ENCODE results near the gene NBAS. TPM values are rescaled to one million over a fixed set of nuclear protein-coding genes. Genes with fewer than 3 reads are reported as not detected.

Gene NBAS
- total RNA-seq, 1 experiment from 2014 or later = 36.3 TPM

DNA sequence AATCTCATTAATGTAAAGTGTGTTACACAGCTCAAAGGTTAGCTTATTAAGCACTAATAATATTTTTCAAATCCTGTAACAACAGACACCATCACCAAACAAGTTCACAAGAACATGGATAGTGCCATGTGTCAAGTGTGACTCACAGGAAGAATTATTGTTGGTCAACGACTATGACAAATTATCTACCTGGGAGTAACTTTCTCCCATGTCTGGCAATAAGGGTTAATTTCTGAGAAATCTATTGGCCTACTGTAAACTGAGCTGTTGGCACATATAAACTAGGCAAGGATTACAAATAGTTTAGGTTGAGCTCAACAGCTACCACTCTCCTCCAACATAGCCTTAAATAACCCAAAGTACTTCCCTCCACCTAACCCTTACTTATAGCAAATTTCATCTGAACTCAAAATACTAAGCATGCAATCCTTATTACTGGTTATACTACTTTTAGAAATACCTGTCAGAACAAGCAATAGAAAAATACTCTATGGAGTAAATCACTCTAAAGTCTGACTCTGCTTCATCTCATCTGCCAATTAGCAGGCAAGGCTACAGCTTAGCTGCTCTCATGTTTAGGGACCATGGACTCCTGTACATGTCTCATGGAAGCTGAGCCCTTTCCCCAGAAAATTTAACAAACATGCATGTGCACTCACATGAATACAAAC lies 223.0 kb downstream of the NBAS start:
- in situ Hi-C loops (cut with HindIII; ENCODE audit: low pct_unique_long_range_greater_than_20kb, low sequenced_read_pairs) = no loop called here
- POLR2A ChIA-PET = interaction anchor here (0.6 kb wide), 1 partner anchor 293 kb away, joined by 8 read pairs; no protein-coding TSS in a partner anchor
- ATAC-seq = no peak
- TF ChIP-seq, protein P1, sequence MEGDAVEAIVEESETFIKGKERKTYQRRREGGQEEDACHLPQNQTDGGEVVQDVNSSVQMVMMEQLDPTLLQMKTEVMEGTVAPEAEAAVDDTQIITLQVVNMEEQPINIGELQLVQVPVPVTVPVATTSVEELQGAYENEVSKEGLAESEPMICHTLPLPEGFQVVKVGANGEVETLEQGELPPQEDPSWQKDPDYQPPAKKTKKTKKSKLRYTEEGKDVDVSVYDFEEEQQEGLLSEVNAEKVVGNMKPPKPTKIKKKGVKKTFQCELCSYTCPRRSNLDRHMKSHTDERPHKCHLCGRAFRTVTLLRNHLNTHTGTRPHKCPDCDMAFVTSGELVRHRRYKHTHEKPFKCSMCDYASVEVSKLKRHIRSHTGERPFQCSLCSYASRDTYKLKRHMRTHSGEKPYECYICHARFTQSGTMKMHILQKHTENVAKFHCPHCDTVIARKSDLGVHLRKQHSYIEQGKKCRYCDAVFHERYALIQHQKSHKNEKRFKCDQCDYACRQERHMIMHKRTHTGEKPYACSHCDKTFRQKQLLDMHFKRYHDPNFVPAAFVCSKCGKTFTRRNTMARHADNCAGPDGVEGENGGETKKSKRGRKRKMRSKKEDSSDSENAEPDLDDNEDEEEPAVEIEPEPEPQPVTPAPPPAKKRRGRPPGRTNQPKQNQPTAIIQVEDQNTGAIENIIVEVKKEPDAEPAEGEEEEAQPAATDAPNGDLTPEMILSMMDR (IDR thresholded peaks at IDR 0.05) = no peak
- TF ChIP-seq, protein P2, sequence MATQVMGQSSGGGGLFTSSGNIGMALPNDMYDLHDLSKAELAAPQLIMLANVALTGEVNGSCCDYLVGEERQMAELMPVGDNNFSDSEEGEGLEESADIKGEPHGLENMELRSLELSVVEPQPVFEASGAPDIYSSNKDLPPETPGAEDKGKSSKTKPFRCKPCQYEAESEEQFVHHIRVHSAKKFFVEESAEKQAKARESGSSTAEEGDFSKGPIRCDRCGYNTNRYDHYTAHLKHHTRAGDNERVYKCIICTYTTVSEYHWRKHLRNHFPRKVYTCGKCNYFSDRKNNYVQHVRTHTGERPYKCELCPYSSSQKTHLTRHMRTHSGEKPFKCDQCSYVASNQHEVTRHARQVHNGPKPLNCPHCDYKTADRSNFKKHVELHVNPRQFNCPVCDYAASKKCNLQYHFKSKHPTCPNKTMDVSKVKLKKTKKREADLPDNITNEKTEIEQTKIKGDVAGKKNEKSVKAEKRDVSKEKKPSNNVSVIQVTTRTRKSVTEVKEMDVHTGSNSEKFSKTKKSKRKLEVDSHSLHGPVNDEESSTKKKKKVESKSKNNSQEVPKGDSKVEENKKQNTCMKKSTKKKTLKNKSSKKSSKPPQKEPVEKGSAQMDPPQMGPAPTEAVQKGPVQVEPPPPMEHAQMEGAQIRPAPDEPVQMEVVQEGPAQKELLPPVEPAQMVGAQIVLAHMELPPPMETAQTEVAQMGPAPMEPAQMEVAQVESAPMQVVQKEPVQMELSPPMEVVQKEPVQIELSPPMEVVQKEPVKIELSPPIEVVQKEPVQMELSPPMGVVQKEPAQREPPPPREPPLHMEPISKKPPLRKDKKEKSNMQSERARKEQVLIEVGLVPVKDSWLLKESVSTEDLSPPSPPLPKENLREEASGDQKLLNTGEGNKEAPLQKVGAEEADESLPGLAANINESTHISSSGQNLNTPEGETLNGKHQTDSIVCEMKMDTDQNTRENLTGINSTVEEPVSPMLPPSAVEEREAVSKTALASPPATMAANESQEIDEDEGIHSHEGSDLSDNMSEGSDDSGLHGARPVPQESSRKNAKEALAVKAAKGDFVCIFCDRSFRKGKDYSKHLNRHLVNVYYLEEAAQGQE (IDR thresholded peaks at IDR 0.05; ENCODE audit: insufficient read depth in 1 of 2, low read depth in 2 of 2, low read length in 1 of 2) = no peak
- TF ChIP-seq SIN3A (IDR thresholded peaks at IDR 0.05; ENCODE audit: borderline replicate concordance, insufficient read depth, low read depth, low read length) = no peak
- TF ChIP-seq POLR2AphosphoS5 (IDR thresholded peaks at IDR 0.05; ENCODE audit: low read depth, low read length) = no peak
- no peak for TF ChIP-seq TCF7L2 (IDR thresholded peaks at IDR 0.05; ENCODE audit: low read depth, low read length)
- CTCF ChIA-PET = no interaction called here
- intact Hi-C loops (cut with micrococcal nuclease; ENCODE audit: unreplicated experiment) = no loop called here
- Histone ChIP-seq H3K27me3 (ENCODE audit: control insufficient read depth, insufficient read depth, low read length) (no peaks in the 10 kb centered on the region), H3K9me3 (ENCODE audit: control insufficient read depth, insufficient read depth, low read depth, low read length) (no peaks in the 10 kb centered on the region), H3K4me1 (ENCODE audit: control insufficient read depth, insufficient read depth, low read length) (no peaks in the 10 kb centered on the region), H3K4me3 (ENCODE audit: low read depth in 2 of 2, low read length in 2 of 2) (no peak overlapping the region), H3K27ac (ENCODE audit: low read length) (no peak overlapping the region), H3K36me3 (ENCODE audit: control insufficient read depth, insufficient read depth, low read length) (no peaks in the 10 kb centered on the region)
- no TSS peak for BruUV-seq (replicated peaks)
- no peak for DNase-seq (ENCODE audit: low read depth, low spot score)

DNA sequence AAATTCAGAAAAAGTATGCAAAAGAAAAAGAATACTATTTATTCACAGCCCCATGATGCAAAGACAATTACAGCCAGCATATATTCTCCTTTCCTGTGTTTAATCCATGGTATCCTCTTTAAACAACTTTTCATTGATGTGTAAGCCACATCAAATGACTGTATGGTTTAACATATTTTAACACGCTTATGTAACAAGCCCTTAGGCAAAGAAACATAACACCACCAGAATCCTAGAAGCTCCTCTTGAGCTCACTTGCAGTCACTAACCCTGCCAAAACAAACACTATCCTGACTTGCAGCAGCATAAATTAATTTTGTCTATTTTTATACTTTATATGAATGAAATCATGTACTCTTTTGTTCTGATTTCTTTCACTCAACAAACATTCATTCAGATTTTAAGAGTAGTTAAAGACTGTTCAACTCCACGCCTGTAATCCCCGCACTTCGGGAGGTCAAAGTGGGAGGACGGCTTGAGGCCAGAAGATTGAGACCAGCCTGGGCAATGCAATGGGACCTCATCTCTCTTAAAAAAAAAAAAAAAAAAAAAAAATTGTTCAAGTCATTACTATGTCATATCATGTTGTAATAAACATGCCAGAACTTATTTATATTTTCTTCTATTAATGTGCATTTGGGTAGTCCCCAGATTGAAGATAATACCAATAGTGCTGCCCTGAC lies 226.3 kb downstream of the NBAS start:
- intact Hi-C loops (cut with micrococcal nuclease; ENCODE audit: unreplicated experiment) = no loop called here
- in situ Hi-C loops (cut with HindIII; ENCODE audit: low pct_unique_long_range_greater_than_20kb, low sequenced_read_pairs) = no loop called here
- H3K9me3 ChIP-seq (ENCODE audit: control insufficient read depth, insufficient read depth, low read depth, low read length) = no peaks in the 10 kb centered on the region
- H3K4me3 ChIP-seq (ENCODE audit: low read depth in 2 of 2, low read length in 2 of 2) = no peak overlapping the region
- H3K27ac ChIP-seq (ENCODE audit: low read length) = no peak overlapping the region
- BruUV-seq (replicated peaks) = TSS peak; percentile 22
- H3K36me3 ChIP-seq (ENCODE audit: control insufficient read depth, insufficient read depth, low read length) = peaks cover 4% of the 10 kb centered on the region; the same call in 1 of the 2 replicates
- H3K27me3 ChIP-seq (ENCODE audit: control insufficient read depth, insufficient read depth, low read length) = no peaks in the 10 kb centered on the region
- no peaks in the 10 kb centered on the region for H3K4me1 ChIP-seq (ENCODE audit: control insufficient read depth, insufficient read depth, low read length)
- POLR2A ChIA-PET = no interaction called here
- CTCF ChIA-PET = no interaction called here
- TF ChIP-seq POLR2AphosphoS5 (IDR thresholded peaks at IDR 0.05; ENCODE audit: low read depth, low read length) = no peak
- TF ChIP-seq, protein P1 (IDR thresholded peaks at IDR 0.05) = no peak
- no peak for TF ChIP-seq TCF7L2 (IDR thresholded peaks at IDR 0.05; ENCODE audit: low read depth, low read length)
- TF ChIP-seq, protein P2 (IDR thresholded peaks at IDR 0.05; ENCODE audit: insufficient read depth in 1 of 2, low read depth in 2 of 2, low read length in 1 of 2) = no peak
- no peak for TF ChIP-seq SIN3A (IDR thresholded peaks at IDR 0.05; ENCODE audit: borderline replicate concordance, insufficient read depth, low read depth, low read length)
- ATAC-seq = no peak
- DNase-seq (ENCODE audit: low read depth, low spot score) = no peak

Data from Panc1 (cell line).